ENCODE data around the gene BICRA.
A peak's percentile ranks its signal among the peaks of the same experiment; 100 is the strongest.
"Not testable (repeated sequence)": the region's sequence is repeated elsewhere in the genome, so short reads cannot be mapped to it uniquely, and the experiment has no call there.

BICRA gene

GRCh38 chr19:47635152-47635754 lies 26.3 kb downstream of the BICRA start:
- H3K9me3 Mint-ChIP-seq, H3K4me3 Mint-ChIP-seq, H3K27ac Mint-ChIP-seq, H3K27me3 Mint-ChIP-seq: not testable (repeated sequence)
- H3K36me3 Mint-ChIP-seq (ENCODE audit: low read depth) = peaks cover 16% of the 10 kb centered on the region
- peaks cover 15% of the 10 kb centered on the region for H3K4me1 Mint-ChIP-seq (ENCODE audit: low read depth)

- Mint-ChIP-seq H3K9me3 (no peaks in the 10 kb centered on the region), H3K4me3 (no peak overlapping the region), H3K27ac (peak overlapping the region; percentile 4), H3K27me3 (no peaks in the 10 kb centered on the region), H3K4me1 (ENCODE audit: low read depth) (peaks cover 16% of the 10 kb centered on the region), H3K36me3 (ENCODE audit: low read depth) (peaks cover 7% of the 10 kb centered on the region)
Measured at GRCh38 chr19:47637550-47637949, 28.6 kb downstream of the BICRA start.

- no peak overlapping the region for H3K4me3 Mint-ChIP-seq
- peaks cover 22% of the 10 kb centered on the region for H3K36me3 Mint-ChIP-seq (ENCODE audit: low read depth)
- H3K27me3 Mint-ChIP-seq = no peaks in the 10 kb centered on the region
- H3K9me3 Mint-ChIP-seq = no peaks in the 10 kb centered on the region
- peaks cover 18% of the 10 kb centered on the region for H3K4me1 Mint-ChIP-seq (ENCODE audit: low read depth)
- H3K27ac Mint-ChIP-seq = no peak overlapping the region
Measured at GRCh38 chr19:47641891-47642485, 33.1 kb downstream of the BICRA start.

- H3K9me3 Mint-ChIP-seq = no peaks in the 10 kb centered on the region
- no peaks in the 10 kb centered on the region for H3K27me3 Mint-ChIP-seq
- H3K36me3 Mint-ChIP-seq (ENCODE audit: low read depth) = peaks cover 21% of the 10 kb centered on the region
- H3K4me3 Mint-ChIP-seq = no peak overlapping the region
- H3K4me1 Mint-ChIP-seq (ENCODE audit: low read depth) = peaks cover 21% of the 10 kb centered on the region
- H3K27ac Mint-ChIP-seq = no peak overlapping the region
Measured at GRCh38 chr19:47643281-47643680, 34.3 kb downstream of the BICRA start.

- Mint-ChIP-seq H3K27me3 (no peaks in the 10 kb centered on the region), H3K4me1 (ENCODE audit: low read depth) (peaks cover 22% of the 10 kb centered on the region), H3K27ac (no peak overlapping the region), H3K36me3 (ENCODE audit: low read depth) (peaks cover 21% of the 10 kb centered on the region), H3K4me3 (no peak overlapping the region), H3K9me3 (no peaks in the 10 kb centered on the region)
Measured at GRCh38 chr19:47644199-47644598, 35.3 kb downstream of the BICRA start.

GRCh38 chr19:47644743-47645482 lies 36.0 kb downstream of the BICRA start:
- Mint-ChIP-seq H3K27ac (no peak overlapping the region), H3K4me3 (no peak overlapping the region), H3K9me3 (no peaks in the 10 kb centered on the region), H3K36me3 (ENCODE audit: low read depth) (peaks cover 26% of the 10 kb centered on the region), H3K4me1 (ENCODE audit: low read depth) (peaks cover 20% of the 10 kb centered on the region), H3K27me3 (no peaks in the 10 kb centered on the region)

- Mint-ChIP-seq H3K36me3 (ENCODE audit: low read depth) (peaks cover 26% of the 10 kb centered on the region), H3K27ac (no peak overlapping the region)
Measured at GRCh38 chr19:47646924-47647323, 38.0 kb downstream of the BICRA start.

GRCh38 chr19:47649588-47649987 lies 40.7 kb downstream of the BICRA start:
- Mint-ChIP-seq H3K4me1 (ENCODE audit: low read depth) (peaks cover 20% of the 10 kb centered on the region), H3K9me3 (no peaks in the 10 kb centered on the region), H3K4me3 (no peak overlapping the region), H3K27me3 (no peaks in the 10 kb centered on the region), H3K27ac (no peak overlapping the region), H3K36me3 (ENCODE audit: low read depth) (peaks cover 35% of the 10 kb centered on the region)

More at GRCh38 chr19:47646924-47647323, 38.0 kb downstream of the BICRA start:
- no peaks in the 10 kb centered on the region for H3K9me3 Mint-ChIP-seq
- no peak overlapping the region for H3K4me3 Mint-ChIP-seq
- H3K4me1 Mint-ChIP-seq (ENCODE audit: low read depth) = peaks cover 23% of the 10 kb centered on the region
- no peaks in the 10 kb centered on the region for H3K27me3 Mint-ChIP-seq

GRCh38 chr19:47650700-47651099 lies 41.8 kb downstream of the BICRA start:
- Mint-ChIP-seq H3K27ac (no peak overlapping the region), H3K9me3 (no peaks in the 10 kb centered on the region), H3K4me1 (ENCODE audit: low read depth) (peaks cover 11% of the 10 kb centered on the region), H3K27me3 (no peaks in the 10 kb centered on the region), H3K36me3 (ENCODE audit: low read depth) (peaks cover 24% of the 10 kb centered on the region), H3K4me3 (no peak overlapping the region)

GRCh38 chr19:47651132-47651531 lies 42.2 kb downstream of the BICRA start:
- Mint-ChIP-seq H3K36me3 (ENCODE audit: low read depth) (peaks cover 24% of the 10 kb centered on the region), H3K4me3 (no peak overlapping the region), H3K27me3 (no peaks in the 10 kb centered on the region), H3K9me3 (no peaks in the 10 kb centered on the region), H3K4me1 (ENCODE audit: low read depth) (peaks cover 11% of the 10 kb centered on the region), H3K27ac (no peak overlapping the region)

GRCh38 chr19:47651691-47652090 lies 42.8 kb downstream of the BICRA start:
- no peak overlapping the region for H3K4me3 Mint-ChIP-seq
- H3K27ac Mint-ChIP-seq = no peak overlapping the region
- peaks cover 23% of the 10 kb centered on the region for H3K36me3 Mint-ChIP-seq (ENCODE audit: low read depth)
- no peaks in the 10 kb centered on the region for H3K9me3 Mint-ChIP-seq
- peaks cover 11% of the 10 kb centered on the region for H3K4me1 Mint-ChIP-seq (ENCODE audit: low read depth)
- H3K27me3 Mint-ChIP-seq = no peaks in the 10 kb centered on the region

GRCh38 chr19:47652285-47652684 lies 43.4 kb downstream of the BICRA start:
- H3K27ac Mint-ChIP-seq = no peak overlapping the region
- H3K36me3 Mint-ChIP-seq (ENCODE audit: low read depth) = peaks cover 18% of the 10 kb centered on the region
- no peaks in the 10 kb centered on the region for H3K9me3 Mint-ChIP-seq
- H3K4me3 Mint-ChIP-seq = no peak overlapping the region
- peaks cover 11% of the 10 kb centered on the region for H3K4me1 Mint-ChIP-seq (ENCODE audit: low read depth)
- H3K27me3 Mint-ChIP-seq = no peaks in the 10 kb centered on the region

- H3K27ac Mint-ChIP-seq = no peak overlapping the region
- H3K36me3 Mint-ChIP-seq (ENCODE audit: low read depth) = peaks cover 14% of the 10 kb centered on the region
- H3K9me3 Mint-ChIP-seq = no peaks in the 10 kb centered on the region
- no peak overlapping the region for H3K4me3 Mint-ChIP-seq
- no peaks in the 10 kb centered on the region for H3K27me3 Mint-ChIP-seq
- H3K4me1 Mint-ChIP-seq (ENCODE audit: low read depth) = peaks cover 7% of the 10 kb centered on the region
Measured at GRCh38 chr19:47653856-47654255, 44.9 kb downstream of the BICRA start.

- Mint-ChIP-seq H3K27me3 (no peaks in the 10 kb centered on the region), H3K4me1 (ENCODE audit: low read depth) (peaks cover 5% of the 10 kb centered on the region), H3K9me3 (no peaks in the 10 kb centered on the region), H3K36me3 (ENCODE audit: low read depth) (peaks cover 6% of the 10 kb centered on the region), H3K4me3 (no peak overlapping the region), H3K27ac (no peak overlapping the region)
Measured at GRCh38 chr19:47657719-47658118, 48.8 kb downstream of the BICRA start.
